Ishikawa (cell line): ENCODE results near the gene TMEM222.

ENCODE experiments used
- CEBPB ChIP-seq: IDR thresholded peaks from 2 replicates; pipeline ENCODE4 v1.6.1; 2012
- CREB1 ChIP-seq: IDR thresholded peaks from 2 replicates; pipeline ENCODE4 v1.6.1; 2012; ENCODE audit warnings: low read depth
- EGR1 ChIP-seq: IDR thresholded peaks from 2 replicates; pipeline ENCODE4 v1.6.1; 2012
- EP300 ChIP-seq: IDR thresholded peaks from 2 replicates; pipeline ENCODE4 v1.6.1; 2012; ENCODE audit warnings: borderline replicate concordance
- FOXM1 ChIP-seq: IDR thresholded peaks from 2 replicates; pipeline ENCODE4 v1.6.1; 2012; ENCODE audit warnings: low read depth, borderline replicate concordance
- NFIC ChIP-seq: IDR thresholded peaks from 2 replicates; pipeline ENCODE4 v1.6.1; 2012
- RAD21 ChIP-seq: IDR thresholded peaks from 2 replicates; pipeline ENCODE4 v1.6.1; 2012; ENCODE audit warnings: low read depth
- TAF1 ChIP-seq: IDR thresholded peaks from 2 replicates; pipeline ENCODE4 v1.6.1; 2012; ENCODE audit warnings: low read depth, mild to moderate bottlenecking
- TCF12 ChIP-seq: IDR thresholded peaks from 2 replicates; pipeline ENCODE4 v1.6.1; 2012; ENCODE audit warnings: low read depth
- TEAD4 ChIP-seq: IDR thresholded peaks from 2 replicates; pipeline ENCODE4 v1.6.1; 2012
- YY1 ChIP-seq: IDR thresholded peaks from 2 replicates; pipeline ENCODE4 v1.6.1; 2012; ENCODE audit warnings: low read depth
- ZBTB7A ChIP-seq: IDR thresholded peaks from 2 replicates; pipeline ENCODE4 v1.6.1; 2012; ENCODE audit warnings: low read depth
- TF ChIP-seq, protein P1 (sequence below): IDR thresholded peaks from 2 replicates; pipeline ENCODE4 v1.6.1; 2012
- TF ChIP-seq, protein P2 (sequence below): IDR thresholded peaks from 2 replicates; pipeline ENCODE4 v1.6.1; 2012
- TF ChIP-seq, protein P3 (sequence below): IDR thresholded peaks from 2 replicates; pipeline ENCODE4 v1.6.1; 2012; ENCODE audit warnings: low read depth, mild to moderate bottlenecking

The TMEM222 gene

DNA sequence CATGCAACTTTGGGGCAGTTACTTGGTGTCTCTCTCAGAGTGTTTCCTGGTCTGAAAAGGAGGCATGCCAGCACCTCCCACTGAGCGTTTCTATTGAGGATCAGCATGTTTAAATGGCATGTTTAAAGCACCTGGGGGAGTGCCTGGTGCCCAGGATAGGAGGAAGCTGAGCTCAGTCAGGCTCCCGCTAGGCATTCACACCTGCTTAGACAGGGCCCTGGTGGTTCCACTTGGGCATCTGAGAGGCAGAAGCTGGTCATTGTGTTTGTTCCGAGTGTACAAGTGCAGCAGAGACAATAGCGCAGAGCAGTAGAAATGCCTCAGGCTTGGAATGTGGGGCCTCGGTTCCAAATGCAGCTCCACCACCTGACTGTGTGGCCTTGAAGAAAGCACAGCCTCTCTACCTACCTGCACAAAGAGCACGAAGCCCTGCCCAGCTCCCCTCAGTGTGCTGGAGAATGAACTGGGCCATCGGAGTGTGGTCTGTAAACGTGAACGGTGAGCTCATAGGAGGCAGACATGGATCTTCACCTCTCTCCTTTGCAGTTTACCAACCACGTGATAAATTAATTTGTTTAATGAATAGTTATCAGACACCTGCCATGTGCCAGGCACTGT lies 20.3 kb upstream of the TMEM222 start:
- TF ChIP-seq EGR1 (no peak), ZBTB7A (no peak), RAD21 (no peak), YY1 (no peak), TEAD4 (no peak), TCF12 (no peak), CEBPB (no peak)
- TF ChIP-seq, protein P1, sequence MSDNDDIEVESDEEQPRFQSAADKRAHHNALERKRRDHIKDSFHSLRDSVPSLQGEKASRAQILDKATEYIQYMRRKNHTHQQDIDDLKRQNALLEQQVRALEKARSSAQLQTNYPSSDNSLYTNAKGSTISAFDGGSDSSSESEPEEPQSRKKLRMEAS: no peak

DNA sequence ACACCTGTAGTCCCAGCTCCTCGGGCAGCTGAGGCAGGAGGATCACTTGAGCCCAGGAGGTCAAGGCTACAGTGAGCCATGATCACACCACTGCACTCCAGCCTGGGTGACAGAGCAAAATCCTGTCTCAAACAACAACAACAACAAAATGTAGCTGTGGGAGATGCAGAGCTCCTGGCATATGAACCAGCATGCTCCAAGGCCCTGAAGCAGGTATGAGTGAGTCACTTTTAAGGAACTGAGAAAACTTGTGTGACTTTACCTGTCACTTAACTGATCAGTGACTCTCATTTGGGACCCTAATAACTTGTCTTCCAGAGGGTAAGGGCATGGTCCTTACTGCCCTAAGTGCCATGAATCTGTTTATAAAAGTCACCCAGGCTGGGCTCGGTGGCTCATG lies 19.4 kb upstream of the TMEM222 start:
- TF ChIP-seq, protein P2, sequence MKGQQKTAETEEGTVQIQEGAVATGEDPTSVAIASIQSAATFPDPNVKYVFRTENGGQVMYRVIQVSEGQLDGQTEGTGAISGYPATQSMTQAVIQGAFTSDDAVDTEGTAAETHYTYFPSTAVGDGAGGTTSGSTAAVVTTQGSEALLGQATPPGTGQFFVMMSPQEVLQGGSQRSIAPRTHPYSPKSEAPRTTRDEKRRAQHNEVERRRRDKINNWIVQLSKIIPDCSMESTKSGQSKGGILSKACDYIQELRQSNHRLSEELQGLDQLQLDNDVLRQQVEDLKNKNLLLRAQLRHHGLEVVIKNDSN: no peak
- TF ChIP-seq, protein P1: no peak
- no peak for TF ChIP-seq RAD21
- no peak for TF ChIP-seq EGR1
- no peak for TF ChIP-seq FOXM1
- no peak for TF ChIP-seq ZBTB7A
- TF ChIP-seq NFIC: no peak
- TF ChIP-seq, protein P3, sequence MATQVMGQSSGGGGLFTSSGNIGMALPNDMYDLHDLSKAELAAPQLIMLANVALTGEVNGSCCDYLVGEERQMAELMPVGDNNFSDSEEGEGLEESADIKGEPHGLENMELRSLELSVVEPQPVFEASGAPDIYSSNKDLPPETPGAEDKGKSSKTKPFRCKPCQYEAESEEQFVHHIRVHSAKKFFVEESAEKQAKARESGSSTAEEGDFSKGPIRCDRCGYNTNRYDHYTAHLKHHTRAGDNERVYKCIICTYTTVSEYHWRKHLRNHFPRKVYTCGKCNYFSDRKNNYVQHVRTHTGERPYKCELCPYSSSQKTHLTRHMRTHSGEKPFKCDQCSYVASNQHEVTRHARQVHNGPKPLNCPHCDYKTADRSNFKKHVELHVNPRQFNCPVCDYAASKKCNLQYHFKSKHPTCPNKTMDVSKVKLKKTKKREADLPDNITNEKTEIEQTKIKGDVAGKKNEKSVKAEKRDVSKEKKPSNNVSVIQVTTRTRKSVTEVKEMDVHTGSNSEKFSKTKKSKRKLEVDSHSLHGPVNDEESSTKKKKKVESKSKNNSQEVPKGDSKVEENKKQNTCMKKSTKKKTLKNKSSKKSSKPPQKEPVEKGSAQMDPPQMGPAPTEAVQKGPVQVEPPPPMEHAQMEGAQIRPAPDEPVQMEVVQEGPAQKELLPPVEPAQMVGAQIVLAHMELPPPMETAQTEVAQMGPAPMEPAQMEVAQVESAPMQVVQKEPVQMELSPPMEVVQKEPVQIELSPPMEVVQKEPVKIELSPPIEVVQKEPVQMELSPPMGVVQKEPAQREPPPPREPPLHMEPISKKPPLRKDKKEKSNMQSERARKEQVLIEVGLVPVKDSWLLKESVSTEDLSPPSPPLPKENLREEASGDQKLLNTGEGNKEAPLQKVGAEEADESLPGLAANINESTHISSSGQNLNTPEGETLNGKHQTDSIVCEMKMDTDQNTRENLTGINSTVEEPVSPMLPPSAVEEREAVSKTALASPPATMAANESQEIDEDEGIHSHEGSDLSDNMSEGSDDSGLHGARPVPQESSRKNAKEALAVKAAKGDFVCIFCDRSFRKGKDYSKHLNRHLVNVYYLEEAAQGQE: no peak
- no peak for TF ChIP-seq YY1

DNA sequence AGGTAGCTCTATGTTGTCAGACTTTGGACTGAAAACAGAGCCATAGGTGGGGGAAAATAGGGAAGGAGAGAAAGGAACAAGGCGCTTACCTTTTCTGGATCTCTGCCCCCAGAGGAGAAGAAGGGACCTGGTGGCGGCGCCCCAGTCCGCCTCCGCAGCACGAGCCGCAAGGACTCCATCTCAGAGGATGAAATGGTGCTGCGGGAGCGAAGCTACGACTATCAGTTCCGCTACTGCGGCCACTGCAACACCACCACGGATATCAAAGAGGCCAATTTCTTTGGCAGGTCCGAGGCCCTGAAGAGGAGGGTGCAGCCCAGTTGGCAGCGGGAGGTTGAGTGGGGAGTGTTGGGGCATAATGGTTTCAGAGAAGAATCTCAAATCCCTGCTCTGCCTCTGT lies 18.5 kb upstream of the TMEM222 start:
- TF ChIP-seq YY1 (no peak), CEBPB (no peak), TAF1 (no peak), EGR1 (no peak), EP300 (no peak), RAD21 (no peak), CREB1 (no peak), FOXM1 (no peak), NFIC (no peak), TEAD4 (no peak), TCF12 (no peak), ZBTB7A (no peak)
- TF ChIP-seq, protein P3: no peak
- TF ChIP-seq, protein P1: no peak
- TF ChIP-seq, protein P2: no peak

DNA sequence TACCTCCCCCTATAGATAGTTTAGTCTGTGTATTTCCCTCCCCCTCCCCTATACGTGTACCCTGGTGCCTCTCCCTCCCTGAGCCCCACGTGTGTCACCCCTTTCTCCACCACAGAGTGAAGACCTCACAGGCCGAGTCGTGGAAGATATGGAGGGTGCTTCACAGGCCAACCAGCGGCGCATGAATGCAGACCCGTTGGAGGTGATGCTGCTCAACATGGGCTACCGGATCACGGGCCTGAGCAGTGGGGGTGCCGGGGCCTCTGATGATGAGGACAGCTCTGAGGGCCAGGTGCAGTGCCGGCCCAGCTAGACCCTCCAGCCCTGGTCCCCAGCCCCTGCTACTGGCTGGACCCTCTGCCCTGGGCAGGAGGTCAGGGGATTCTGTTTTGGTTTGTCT lies 15.9 kb upstream of the TMEM222 start:
- TF ChIP-seq, protein P3: no peak
- TF ChIP-seq TEAD4 (no peak), CREB1 (no peak), FOXM1 (no peak), YY1 (no peak), EGR1 (no peak), EP300 (no peak), TCF12 (no peak), CEBPB (no peak), ZBTB7A (no peak), TAF1 (no peak), NFIC (no peak), RAD21 (no peak)
- TF ChIP-seq, protein P2: no peak
- TF ChIP-seq, protein P1: no peak
